HG03460 (cell line): ENCODE data around the gene CAST.
A peak's percentile ranks its signal among the peaks of the same experiment; 100 is the strongest.

Experiments
- ATAC-seq: cut with Tn5 transposase; IDR thresholded peaks from one replicate; pipeline ENCODE4 v1.9.1; 2021; ENCODE audit not compliant: unreplicated experiment

CAST gene

DNA sequence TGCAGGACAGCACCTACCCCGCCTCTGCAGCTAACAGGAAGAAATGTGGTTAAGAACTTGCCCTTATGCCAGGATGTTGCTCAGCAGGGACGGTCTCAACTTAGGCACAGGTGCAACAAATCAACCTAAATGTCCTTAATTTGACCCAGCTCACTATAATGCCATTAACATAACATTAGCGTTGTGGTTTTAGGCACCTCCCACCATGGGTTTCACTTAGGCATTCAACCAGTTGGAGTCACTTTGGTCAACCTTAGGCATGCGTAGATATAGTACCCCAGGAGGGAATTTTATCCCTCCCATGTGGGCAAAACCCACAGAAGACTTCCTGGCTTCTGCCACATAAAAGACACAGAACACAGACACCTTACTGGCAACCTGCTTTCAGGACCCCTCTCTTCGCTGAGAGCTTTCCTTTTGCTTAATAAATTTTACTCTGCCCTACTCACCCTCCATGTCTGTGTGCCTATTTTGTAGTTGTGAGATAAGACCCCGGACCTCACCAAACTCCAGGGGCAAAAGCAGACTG, 154.3 kb downstream of the CAST start:
- ATAC-seq, result peak; percentile 91

- ATAC-seq, result peak; percentile 37
Observed at GRCh38 chr5:96816991-96817390, 154.8 kb downstream of the CAST start.

DNA sequence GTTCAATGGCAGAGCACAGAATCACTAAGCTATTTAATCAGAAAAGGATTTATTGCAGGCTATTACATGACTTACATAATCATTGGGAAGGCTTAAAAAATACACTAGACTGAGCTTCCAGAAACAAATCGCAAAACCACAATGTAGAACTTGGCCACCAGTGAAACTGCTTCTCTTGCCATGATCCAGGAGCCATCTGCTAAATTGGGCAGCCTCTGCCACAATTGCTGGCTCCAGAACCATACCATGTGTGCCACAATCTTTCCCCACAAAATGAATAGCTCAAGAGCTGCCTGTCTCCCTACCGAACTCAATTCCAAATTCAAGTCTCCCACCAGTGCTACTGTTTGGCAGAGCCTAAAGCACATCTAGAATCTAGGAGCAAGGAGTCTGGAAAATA, 155.3 kb downstream of the CAST start:
- ATAC-seq, result no peak

GRCh38 chr5:96818125-96818788, 156.1 kb downstream of the CAST start:
- ATAC-seq, result no peak

DNA sequence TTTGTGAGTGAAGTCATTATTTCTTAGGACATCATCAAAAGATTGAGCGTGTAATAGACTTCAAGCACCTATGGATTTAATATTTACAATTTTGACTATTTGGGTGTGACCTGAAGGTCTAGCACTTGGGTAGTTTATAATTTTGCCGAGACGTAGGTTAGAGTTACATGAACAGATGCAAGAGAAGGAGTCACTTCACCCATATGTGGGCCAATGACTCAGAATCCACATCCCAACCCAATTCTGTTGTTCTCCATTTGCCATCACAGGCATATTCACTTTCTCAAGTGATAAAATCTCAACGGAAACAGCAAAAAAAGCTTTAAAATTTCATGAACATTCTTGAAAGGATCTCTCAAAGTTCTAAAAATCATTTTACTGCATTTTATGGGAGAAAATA, 157.6 kb downstream of the CAST start:
- no peak for ATAC-seq

- no peak for ATAC-seq
Observed at GRCh38 chr5:96821260-96821916, 159.2 kb downstream of the CAST start.

GRCh38 chr5:96822686-96823459, 160.7 kb downstream of the CAST start:
- ATAC-seq, result no peak

- peak; percentile 99 for ATAC-seq
Observed at GRCh38 chr5:96823900-96824380, 161.8 kb downstream of the CAST start.
